SK-N-MC (cell line): Measurements from ENCODE around the gene SYN1.

Experiments used
- EZH2 ChIP-seq: fragments of 200-600 bp; sonication (generic); IDR thresholded peaks from one replicate; pipeline ENCODE4 v1.6.1; 2017; ENCODE audit warnings: antibody characterized with exemption
- FOXP2 ChIP-seq: optimal IDR thresholded peaks from 2 replicates; pipeline ENCODE3; 2011; ENCODE audit warnings: mild to moderate bottlenecking, moderate library complexity; ENCODE audit not compliant: insufficient read depth; ENCODE audit errors: extremely low read length, control extremely low read depth
- POLR2AphosphoS5 ChIP-seq: IDR thresholded peaks from 2 replicates; pipeline ENCODE4 v1.6.1; 2012; ENCODE audit warnings: mild to moderate bottlenecking, low read depth, low read length, borderline replicate concordance

DNA sequence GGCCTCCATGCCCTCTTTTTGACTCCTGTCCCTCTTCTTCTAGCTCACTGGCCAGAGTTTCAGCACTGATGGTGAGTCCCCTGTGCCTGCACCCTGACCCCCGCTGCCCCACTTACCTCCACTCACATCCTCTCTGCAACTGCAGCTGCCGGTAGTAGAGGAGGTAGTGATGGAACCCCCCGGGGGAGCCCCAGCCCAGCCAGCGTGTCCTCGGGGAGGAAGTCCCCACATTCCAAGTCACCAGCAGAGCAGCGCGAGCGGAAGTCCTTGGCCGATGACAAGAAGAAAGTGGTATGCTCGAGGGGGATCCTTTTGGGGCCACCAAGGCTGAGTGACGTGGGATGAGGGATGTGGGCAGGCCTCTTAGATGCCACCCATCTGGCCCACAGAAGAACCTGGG, 52.8 kb downstream of the SYN1 start:
- TF ChIP-seq POLR2AphosphoS5 (no peak), EZH2 (no peak), FOXP2 (no peak)
